ENCODE results near the gene ECM2. TPM values are rescaled to one million over a fixed set of nuclear protein-coding genes. Genes with fewer than 3 reads are reported as not detected.

ECM2 gene
- total RNA-seq, 1 experiment from 2014 or later = not detected

DNA sequence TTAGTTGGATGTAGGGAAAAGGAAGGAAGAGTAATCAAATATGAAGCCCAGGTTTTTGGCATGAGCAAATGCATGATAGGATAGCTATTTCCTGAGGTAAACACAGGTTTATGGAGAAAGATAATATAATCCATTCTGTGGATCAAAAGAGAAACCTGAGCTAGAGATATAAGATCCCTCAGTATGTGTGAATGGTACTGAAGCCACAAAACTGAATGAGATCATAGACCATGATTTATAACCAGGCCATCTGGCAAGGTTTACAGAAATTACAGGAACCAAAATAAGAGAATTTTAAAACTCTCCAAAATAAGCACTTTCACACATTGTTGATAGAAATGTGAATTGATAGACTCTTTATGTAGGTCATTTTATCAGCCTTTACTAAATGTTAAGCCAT is 28.7 kb upstream of the ECM2 start (continued):
- TF ChIP-seq, protein P1, sequence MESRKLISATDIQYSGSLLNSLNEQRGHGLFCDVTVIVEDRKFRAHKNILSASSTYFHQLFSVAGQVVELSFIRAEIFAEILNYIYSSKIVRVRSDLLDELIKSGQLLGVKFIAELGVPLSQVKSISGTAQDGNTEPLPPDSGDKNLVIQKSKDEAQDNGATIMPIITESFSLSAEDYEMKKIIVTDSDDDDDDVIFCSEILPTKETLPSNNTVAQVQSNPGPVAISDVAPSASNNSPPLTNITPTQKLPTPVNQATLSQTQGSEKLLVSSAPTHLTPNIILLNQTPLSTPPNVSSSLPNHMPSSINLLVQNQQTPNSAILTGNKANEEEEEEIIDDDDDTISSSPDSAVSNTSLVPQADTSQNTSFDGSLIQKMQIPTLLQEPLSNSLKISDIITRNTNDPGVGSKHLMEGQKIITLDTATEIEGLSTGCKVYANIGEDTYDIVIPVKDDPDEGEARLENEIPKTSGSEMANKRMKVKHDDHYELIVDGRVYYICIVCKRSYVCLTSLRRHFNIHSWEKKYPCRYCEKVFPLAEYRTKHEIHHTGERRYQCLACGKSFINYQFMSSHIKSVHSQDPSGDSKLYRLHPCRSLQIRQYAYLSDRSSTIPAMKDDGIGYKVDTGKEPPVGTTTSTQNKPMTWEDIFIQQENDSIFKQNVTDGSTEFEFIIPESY (IDR thresholded peaks at IDR 0.05; ENCODE audit: extremely low read depth, insufficient replicate concordance, low read length) = no peak
- TF ChIP-seq CEBPB (IDR thresholded peaks at IDR 0.05; ENCODE audit: low read depth) (no peak), SRF (IDR thresholded peaks at IDR 0.05; ENCODE audit: low read depth) (no peak), TCF7L2 (IDR thresholded peaks at IDR 0.05; ENCODE audit: borderline replicate concordance, extremely low read depth, insufficient read depth, insufficient read length) (no peak), YY1 (IDR thresholded peaks at IDR 0.05; ENCODE audit: extremely low read depth, insufficient replicate concordance, low read depth, low read length) (no peak), ELF1 (IDR thresholded peaks at IDR 0.05; ENCODE audit: borderline replicate concordance, low read depth) (no peak), CBX3 (IDR thresholded peaks at IDR 0.05; ENCODE audit: low read depth) (no peak), POLR2AphosphoS5 (IDR thresholded peaks at IDR 0.05; ENCODE audit: low read depth, low read length) (no peak), EGR1 (IDR thresholded peaks at IDR 0.05; ENCODE audit: low read depth) (no peak)
- TF ChIP-seq, protein P2, sequence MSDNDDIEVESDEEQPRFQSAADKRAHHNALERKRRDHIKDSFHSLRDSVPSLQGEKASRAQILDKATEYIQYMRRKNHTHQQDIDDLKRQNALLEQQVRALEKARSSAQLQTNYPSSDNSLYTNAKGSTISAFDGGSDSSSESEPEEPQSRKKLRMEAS (IDR thresholded peaks at IDR 0.05) = no peak

DNA sequence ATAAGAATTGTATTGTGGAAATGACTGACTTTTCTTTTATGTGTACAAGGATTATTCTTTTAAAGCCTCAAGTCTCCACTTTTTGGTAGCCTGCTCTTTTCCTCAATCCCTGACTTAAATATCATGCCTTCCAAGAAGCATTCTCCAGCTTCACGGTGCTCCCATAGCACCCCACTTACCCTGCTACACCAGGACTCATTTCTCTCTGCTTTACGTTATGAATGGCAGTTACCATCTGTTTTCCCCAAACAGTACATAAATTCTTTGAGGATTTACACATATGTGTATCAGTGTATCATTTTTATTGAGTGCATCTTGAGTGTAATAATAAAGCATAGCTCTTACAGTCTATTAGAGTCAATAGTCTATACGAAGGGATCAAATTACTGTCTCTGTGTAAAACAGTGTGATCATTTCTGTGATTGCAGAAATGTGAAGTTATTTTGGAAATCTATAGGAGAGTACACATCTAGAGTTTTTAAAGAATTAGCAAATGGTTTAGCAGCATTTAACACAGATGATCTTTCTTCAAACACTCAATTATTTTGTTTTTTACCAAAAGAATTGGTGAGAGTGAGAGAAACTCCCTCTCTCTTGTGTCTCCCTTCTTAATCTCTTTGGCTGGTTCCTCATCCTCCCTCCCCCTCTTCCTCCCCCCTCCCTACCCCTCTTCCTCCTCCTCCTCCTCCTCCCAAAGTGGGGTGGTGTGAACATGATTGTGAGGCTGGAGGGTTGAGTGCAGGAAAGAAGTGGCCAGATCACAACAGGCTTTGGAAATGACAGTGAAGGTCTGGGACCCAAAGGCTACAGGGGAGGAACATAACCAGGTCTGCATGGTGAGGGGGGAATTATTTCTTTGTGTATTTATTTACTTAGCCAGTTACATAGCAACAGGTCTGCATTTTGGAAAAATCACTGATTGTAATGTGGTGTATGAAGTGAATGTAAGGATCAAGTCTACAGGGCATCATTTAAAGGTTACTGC is 27.6 kb upstream of the ECM2 start:
- Histone ChIP-seq H4K20me1 (ENCODE audit: insufficient read depth) (no peaks in the 10 kb centered on the region), H3K4me2 (ENCODE audit: low read length) (no peak overlapping the region), H3K4me1 (ENCODE audit: control insufficient read depth in 1 of 2, insufficient read depth in 2 of 2, low read length in 2 of 2) (peaks cover 3 to 8% of the 10 kb centered on the region in 2 experiments; a peak in 3 of 4 replicates), H3K27ac (ENCODE audit: low read depth, low read length) (no peak overlapping the region), H2AFZ (ENCODE audit: low read depth, low read length, poor library complexity, severe bottlenecking) (no peak overlapping the region), H3K9me2 (ENCODE audit: insufficient read depth) (no peaks in the 10 kb centered on the region), H3K9ac (ENCODE audit: low read length) (no peak overlapping the region), H3K36me3 (ENCODE audit: control insufficient read depth in 1 of 2, insufficient read depth in 2 of 2, low read length in 2 of 2) (no peaks in the 10 kb centered on the region), H3K79me2 (ENCODE audit: insufficient read depth, low read length) (no peaks in the 10 kb centered on the region), H3K9me3 (ENCODE audit: control insufficient read depth in 1 of 2, insufficient read depth in 1 of 2, low read depth in 1 of 2, low read length in 2 of 2) (no peaks in the 10 kb centered on the region), H3K4me3 (replicated peaks in 1 of 2; ENCODE audit: low read depth in 1 of 2, low read length in 2 of 2) (no peak overlapping the region), H3K27me3 (ENCODE audit: insufficient read depth, low read length) (no peaks in the 10 kb centered on the region)
- intact Hi-C loops (cut with micrococcal nuclease) = no loop called here
- POLR2A ChIA-PET = no interaction called here
- no TSS peak for BruUV-seq (replicated peaks)
- RAD21 ChIA-PET (ENCODE audit: low non-redundant PET in 1 of 2, low total read pairs in 2 of 2, uncharacterized antibody in 2 of 2, unreplicated experiment in 2 of 2) = no interaction called here
- TF ChIP-seq FOSL1 (IDR thresholded peaks at IDR 0.05; ENCODE audit: low read depth) (no peak), EZH2 (IDR thresholded peaks at IDR 0.05) (no peak), SRF (IDR thresholded peaks at IDR 0.05; ENCODE audit: low read depth) (no peak), TCF7L2 (IDR thresholded peaks at IDR 0.05; ENCODE audit: borderline replicate concordance, extremely low read depth, insufficient read depth, insufficient read length) (no peak), POLR2A (IDR thresholded peaks at IDR 0.05; ENCODE audit: borderline replicate concordance, extremely low read depth, insufficient read depth, insufficient read length) (no peak)
- ATAC-seq (no peak), DNase-seq (ENCODE audit: low read depth, low spot score) (no peak)
- CTCF ChIA-PET = no interaction called here

All from HCT116 (cell line).